ENCODE measurements around the gene HSD3B7. TPM values are rescaled to one million over a fixed set of nuclear protein-coding genes. Genes with fewer than 3 reads are reported as not detected.
"Not testable (repeated sequence)": the region's sequence is repeated elsewhere in the genome, so short reads cannot be mapped to it uniquely, and the experiment has no call there.

The HSD3B7 gene
- total and polyA plus RNA-seq, 12 donors = 2.7 to 78.8 (median 32.8) TPM

DNA sequence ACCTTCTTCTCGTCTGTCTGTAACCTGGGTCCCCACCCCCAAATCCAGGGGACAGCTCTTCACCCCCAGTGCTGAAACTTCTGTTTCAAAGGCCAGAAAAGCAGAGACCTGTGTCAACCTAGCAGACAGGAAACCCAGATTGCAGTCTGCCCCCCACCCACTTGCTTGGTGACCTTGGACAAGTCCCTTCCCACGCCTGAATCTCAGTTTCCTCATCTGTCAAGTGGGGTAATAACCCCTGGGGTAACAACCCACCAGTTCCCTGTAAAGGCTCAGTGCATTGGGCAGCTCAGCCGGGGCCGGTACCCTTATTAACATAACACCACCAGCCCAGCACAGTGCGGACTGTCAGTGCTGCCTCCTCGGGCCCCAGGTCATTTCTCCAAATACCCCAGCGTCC, 24.1 kb downstream of the HSD3B7 start:
- TF ChIP-seq, protein P1, sequence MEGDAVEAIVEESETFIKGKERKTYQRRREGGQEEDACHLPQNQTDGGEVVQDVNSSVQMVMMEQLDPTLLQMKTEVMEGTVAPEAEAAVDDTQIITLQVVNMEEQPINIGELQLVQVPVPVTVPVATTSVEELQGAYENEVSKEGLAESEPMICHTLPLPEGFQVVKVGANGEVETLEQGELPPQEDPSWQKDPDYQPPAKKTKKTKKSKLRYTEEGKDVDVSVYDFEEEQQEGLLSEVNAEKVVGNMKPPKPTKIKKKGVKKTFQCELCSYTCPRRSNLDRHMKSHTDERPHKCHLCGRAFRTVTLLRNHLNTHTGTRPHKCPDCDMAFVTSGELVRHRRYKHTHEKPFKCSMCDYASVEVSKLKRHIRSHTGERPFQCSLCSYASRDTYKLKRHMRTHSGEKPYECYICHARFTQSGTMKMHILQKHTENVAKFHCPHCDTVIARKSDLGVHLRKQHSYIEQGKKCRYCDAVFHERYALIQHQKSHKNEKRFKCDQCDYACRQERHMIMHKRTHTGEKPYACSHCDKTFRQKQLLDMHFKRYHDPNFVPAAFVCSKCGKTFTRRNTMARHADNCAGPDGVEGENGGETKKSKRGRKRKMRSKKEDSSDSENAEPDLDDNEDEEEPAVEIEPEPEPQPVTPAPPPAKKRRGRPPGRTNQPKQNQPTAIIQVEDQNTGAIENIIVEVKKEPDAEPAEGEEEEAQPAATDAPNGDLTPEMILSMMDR (IDR thresholded peaks at IDR 0.05) = no peak
- TF ChIP-seq POLR2A (IDR thresholded peaks at IDR 0.05) = no peak
- Histone ChIP-seq H3K27me3 (peaks cover 19% of the 10 kb centered on the region), H3K9me3 (replicated peaks in 1 of 3) (no peaks in the 10 kb centered on the region), H3K4me1 (replicated peaks in 1 of 2) (no peaks in the 10 kb centered on the region), H3K27ac (no peak overlapping the region), H3K36me3 (replicated peaks in 1 of 2) (no peaks in the 10 kb centered on the region), H3K4me3 (no peak overlapping the region)
- 76 to 89% (median 84%) methylated on average over 6 to 7 of the region's 7 CpGs for whole genome bisulfite sequencing, 4 donors
- intact Hi-C loops (cut with DNase I) = no loop called here
- no peak for DNase-seq

GRCh38 chr16:31009894-31010584, 25.0 kb downstream of the HSD3B7 start:
- H3K4me3 ChIP-seq = no peak overlapping the region

GRCh38 chr16:31010585-31011325, 25.7 kb downstream of the HSD3B7 start, which contains the start of gene STX1B:
TSS of gene STX1B (minus strand) at chr16:31010638. CDS start at chr16:31010396, 242 bp downstream.
- H3K4me3 ChIP-seq = no peak within 1 kb of the TSS
- no peak for TF ChIP-seq POLR2A (IDR thresholded peaks at IDR 0.05)
- TF ChIP-seq, protein P1 (IDR thresholded peaks at IDR 0.05) = no peak
- no peaks in the 10 kb centered on the region for H3K9me3 ChIP-seq (replicated peaks in 1 of 3)
- peaks cover 19% of the 10 kb centered on the region for H3K27me3 ChIP-seq
- no peaks in the 10 kb centered on the region for H3K4me1 ChIP-seq (replicated peaks in 1 of 2)
- no peak within 1 kb of the TSS for H3K27ac ChIP-seq
- no peaks in the 10 kb centered on the region for H3K36me3 ChIP-seq (replicated peaks in 1 of 2)
- intact Hi-C loops (cut with DNase I) = no loop called here
- WGBS, 4 donors = 14 to 58% (median 21%) methylated on average over 6 to 44 of the region's 45 CpGs
- no peak for DNase-seq

More at GRCh38 chr16:31009894-31010584, 25.0 kb downstream of the HSD3B7 start:
- H3K27me3 ChIP-seq = peaks cover 19% of the 10 kb centered on the region
- no peak for TF ChIP-seq POLR2A (IDR thresholded peaks at IDR 0.05)
- TF ChIP-seq, protein P1 (IDR thresholded peaks at IDR 0.05) = no peak
- H3K36me3 ChIP-seq (replicated peaks in 1 of 2) = no peaks in the 10 kb centered on the region
- no peak for DNase-seq
- H3K9me3 ChIP-seq (replicated peaks in 1 of 3) = no peaks in the 10 kb centered on the region
- 12 to 32% (median 25%) methylated on average over 12 to 36 of the region's 36 CpGs for WGBS, 4 donors
- H3K27ac ChIP-seq = no peak overlapping the region
- H3K4me1 ChIP-seq (replicated peaks in 1 of 2) = no peaks in the 10 kb centered on the region
- intact Hi-C loops (cut with DNase I) = no loop called here

GRCh38 chr16:31011815-31012214, 26.8 kb downstream of the HSD3B7 start:
- H3K9me3 ChIP-seq (replicated peaks in 1 of 3); H3K4me1 ChIP-seq (replicated peaks in 1 of 2); H3K4me3 ChIP-seq; DNase-seq; H3K27ac ChIP-seq; H3K36me3 ChIP-seq (replicated peaks in 1 of 2); intact Hi-C loops (cut with DNase I): not testable (repeated sequence)
- WGBS, 4 donors = 70 to 82% (median 72%) methylated on average over 7 of the region's 7 CpGs
- peaks cover 19% of the 10 kb centered on the region for H3K27me3 ChIP-seq

DNA sequence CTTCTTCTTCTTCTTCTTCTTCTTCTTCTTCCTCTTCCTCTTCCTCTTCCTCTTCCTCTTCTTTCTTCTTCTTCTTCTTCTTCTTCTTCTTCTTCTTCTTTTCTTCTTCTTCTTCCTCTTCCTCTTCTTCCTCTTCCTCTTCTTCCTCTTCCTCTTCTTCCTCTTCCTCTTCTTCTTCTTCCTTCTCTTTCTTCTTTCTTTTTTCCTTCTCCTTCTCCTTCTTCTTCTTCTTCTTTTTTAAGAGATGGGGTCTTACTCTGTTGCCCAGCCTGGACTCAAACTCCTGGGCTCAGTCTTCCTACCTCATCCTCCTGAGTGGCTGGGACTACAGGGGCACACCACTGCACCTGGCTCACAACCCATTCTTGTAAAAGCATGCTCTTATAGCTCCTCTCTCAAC, 28.3 kb downstream of the HSD3B7 start:
- H3K4me1 ChIP-seq (replicated peaks in 1 of 2); H3K4me3 ChIP-seq; DNase-seq; intact Hi-C loops (cut with DNase I); H3K9me3 ChIP-seq (replicated peaks in 1 of 3); H3K27ac ChIP-seq; H3K36me3 ChIP-seq (replicated peaks in 1 of 2): not testable (repeated sequence)
- peaks cover 19% of the 10 kb centered on the region for H3K27me3 ChIP-seq

Measured in adrenal gland (tissue), 12 donors.